Measurements from ENCODE around the gene GALNTL6. TPM values are rescaled to one million over a fixed set of nuclear protein-coding genes. Genes with fewer than 3 reads are reported as not detected.

GALNTL6 gene
- total and polyA plus RNA-seq, 2 experiments from 2014 or later: 0.38 to 0.40 TPM

DNA sequence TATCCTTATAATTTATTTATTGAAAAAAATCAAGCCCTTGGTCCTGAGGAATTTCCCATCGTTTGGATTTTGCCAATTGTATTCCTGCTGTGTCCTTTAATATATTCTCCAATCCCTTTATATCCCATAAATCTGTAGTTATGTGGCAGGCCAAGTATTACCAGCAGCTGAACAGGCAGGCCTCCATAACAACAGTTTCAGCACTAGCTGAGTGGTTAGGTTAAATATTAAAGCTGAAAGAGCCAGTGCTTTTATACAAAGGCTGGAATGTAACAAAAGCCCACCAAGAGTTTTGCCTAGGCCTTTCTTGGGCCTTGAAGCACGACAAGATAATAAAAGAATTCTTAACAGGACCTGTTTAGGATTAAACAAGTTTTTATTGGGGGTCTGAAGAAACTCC lies 988.8 kb downstream of the GALNTL6 start:
- no peak overlapping the region for H3K27ac Mint-ChIP-seq
- H3K4me3 Mint-ChIP-seq: no peak overlapping the region
- ATAC-seq (no peak), DNase-seq (ENCODE audit: low spot score) (no peak)
- Histone ChIP-seq H3K27me3 (ENCODE audit: insufficient read depth) (no peaks in the 10 kb centered on the region), H3K4me2 (no peak overlapping the region), H3K79me2 (replicated peaks; ENCODE audit: insufficient read depth) (no peaks in the 10 kb centered on the region), H3F3A (replicated peaks; ENCODE audit: low read depth) (no peaks in the 10 kb centered on the region), H3K27ac (ENCODE audit: low read depth) (no peak overlapping the region), H3K4me3 (no peak overlapping the region), H4K20me1 (replicated peaks; ENCODE audit: insufficient read depth) (no peaks in the 10 kb centered on the region), H2AFZ (no peak overlapping the region), H3K9me2 (ENCODE audit: insufficient read depth) (no peaks in the 10 kb centered on the region), H3K36me3 (ENCODE audit: insufficient read depth) (no peaks in the 10 kb centered on the region), H3K4me1 (ENCODE audit: insufficient read depth) (peaks cover 8% of the 10 kb centered on the region)
- H3K27me3 Mint-ChIP-seq (ENCODE audit: insufficient read depth, low read depth, poor library complexity): no peaks in the 10 kb centered on the region
- H3K36me3 Mint-ChIP-seq (ENCODE audit: low read depth): no peaks in the 10 kb centered on the region
- TF ChIP-seq, protein P1, sequence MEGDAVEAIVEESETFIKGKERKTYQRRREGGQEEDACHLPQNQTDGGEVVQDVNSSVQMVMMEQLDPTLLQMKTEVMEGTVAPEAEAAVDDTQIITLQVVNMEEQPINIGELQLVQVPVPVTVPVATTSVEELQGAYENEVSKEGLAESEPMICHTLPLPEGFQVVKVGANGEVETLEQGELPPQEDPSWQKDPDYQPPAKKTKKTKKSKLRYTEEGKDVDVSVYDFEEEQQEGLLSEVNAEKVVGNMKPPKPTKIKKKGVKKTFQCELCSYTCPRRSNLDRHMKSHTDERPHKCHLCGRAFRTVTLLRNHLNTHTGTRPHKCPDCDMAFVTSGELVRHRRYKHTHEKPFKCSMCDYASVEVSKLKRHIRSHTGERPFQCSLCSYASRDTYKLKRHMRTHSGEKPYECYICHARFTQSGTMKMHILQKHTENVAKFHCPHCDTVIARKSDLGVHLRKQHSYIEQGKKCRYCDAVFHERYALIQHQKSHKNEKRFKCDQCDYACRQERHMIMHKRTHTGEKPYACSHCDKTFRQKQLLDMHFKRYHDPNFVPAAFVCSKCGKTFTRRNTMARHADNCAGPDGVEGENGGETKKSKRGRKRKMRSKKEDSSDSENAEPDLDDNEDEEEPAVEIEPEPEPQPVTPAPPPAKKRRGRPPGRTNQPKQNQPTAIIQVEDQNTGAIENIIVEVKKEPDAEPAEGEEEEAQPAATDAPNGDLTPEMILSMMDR (conservative IDR thresholded peaks at IDR 0.05; ENCODE audit: low read depth in 2 of 2): no peak
- TF ChIP-seq, protein P2, sequence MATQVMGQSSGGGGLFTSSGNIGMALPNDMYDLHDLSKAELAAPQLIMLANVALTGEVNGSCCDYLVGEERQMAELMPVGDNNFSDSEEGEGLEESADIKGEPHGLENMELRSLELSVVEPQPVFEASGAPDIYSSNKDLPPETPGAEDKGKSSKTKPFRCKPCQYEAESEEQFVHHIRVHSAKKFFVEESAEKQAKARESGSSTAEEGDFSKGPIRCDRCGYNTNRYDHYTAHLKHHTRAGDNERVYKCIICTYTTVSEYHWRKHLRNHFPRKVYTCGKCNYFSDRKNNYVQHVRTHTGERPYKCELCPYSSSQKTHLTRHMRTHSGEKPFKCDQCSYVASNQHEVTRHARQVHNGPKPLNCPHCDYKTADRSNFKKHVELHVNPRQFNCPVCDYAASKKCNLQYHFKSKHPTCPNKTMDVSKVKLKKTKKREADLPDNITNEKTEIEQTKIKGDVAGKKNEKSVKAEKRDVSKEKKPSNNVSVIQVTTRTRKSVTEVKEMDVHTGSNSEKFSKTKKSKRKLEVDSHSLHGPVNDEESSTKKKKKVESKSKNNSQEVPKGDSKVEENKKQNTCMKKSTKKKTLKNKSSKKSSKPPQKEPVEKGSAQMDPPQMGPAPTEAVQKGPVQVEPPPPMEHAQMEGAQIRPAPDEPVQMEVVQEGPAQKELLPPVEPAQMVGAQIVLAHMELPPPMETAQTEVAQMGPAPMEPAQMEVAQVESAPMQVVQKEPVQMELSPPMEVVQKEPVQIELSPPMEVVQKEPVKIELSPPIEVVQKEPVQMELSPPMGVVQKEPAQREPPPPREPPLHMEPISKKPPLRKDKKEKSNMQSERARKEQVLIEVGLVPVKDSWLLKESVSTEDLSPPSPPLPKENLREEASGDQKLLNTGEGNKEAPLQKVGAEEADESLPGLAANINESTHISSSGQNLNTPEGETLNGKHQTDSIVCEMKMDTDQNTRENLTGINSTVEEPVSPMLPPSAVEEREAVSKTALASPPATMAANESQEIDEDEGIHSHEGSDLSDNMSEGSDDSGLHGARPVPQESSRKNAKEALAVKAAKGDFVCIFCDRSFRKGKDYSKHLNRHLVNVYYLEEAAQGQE (IDR thresholded peaks at IDR 0.05; ENCODE audit: unreplicated experiment): no peak
- TF ChIP-seq POLR2AphosphoS5 (IDR thresholded peaks at IDR 0.05; ENCODE audit: low read depth): no peak
- H3K4me1 Mint-ChIP-seq: peaks cover 5% of the 10 kb centered on the region; the same call in 2 of the 3 replicates
- H3K9me3 Mint-ChIP-seq: no peaks in the 10 kb centered on the region

DNA sequence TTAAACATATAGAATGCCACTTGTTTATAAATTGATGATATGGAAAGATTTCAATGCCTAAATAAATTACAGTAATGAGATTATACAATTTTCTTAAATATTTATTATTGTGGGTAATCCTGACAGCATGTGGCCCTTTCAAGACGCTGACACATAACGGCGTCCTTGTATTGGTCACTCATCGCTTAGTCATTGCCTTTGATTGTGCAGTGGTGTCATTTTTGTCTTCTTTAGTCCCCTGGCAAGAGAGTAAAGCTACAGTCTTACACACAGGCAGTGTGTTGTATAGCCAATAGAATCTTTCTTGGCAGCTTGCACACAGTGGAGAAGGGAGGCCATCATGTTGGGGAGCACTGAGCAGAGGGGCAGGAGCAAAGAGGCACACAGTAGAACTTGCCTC lies 993.6 kb downstream of the GALNTL6 start:
- peaks cover 4% of the 10 kb centered on the region for H3K27me3 Mint-ChIP-seq (ENCODE audit: insufficient read depth, low read depth, poor library complexity)
- no peak overlapping the region for H2AFZ ChIP-seq
- H3K27ac Mint-ChIP-seq: no peak overlapping the region
- H3F3A ChIP-seq (replicated peaks; ENCODE audit: low read depth): no peaks in the 10 kb centered on the region
- H3K36me3 ChIP-seq (ENCODE audit: insufficient read depth): no peaks in the 10 kb centered on the region
- H4K20me1 ChIP-seq (replicated peaks; ENCODE audit: insufficient read depth): no peaks in the 10 kb centered on the region
- no peaks in the 10 kb centered on the region for H3K36me3 Mint-ChIP-seq (ENCODE audit: low read depth)
- H3K4me1 ChIP-seq (ENCODE audit: insufficient read depth): peaks cover 25% of the 10 kb centered on the region
- H3K4me2 ChIP-seq: no peak overlapping the region
- H3K4me3 Mint-ChIP-seq: no peak overlapping the region
- H3K27me3 ChIP-seq (ENCODE audit: insufficient read depth): no peaks in the 10 kb centered on the region
- no peak overlapping the region for H3K27ac ChIP-seq (ENCODE audit: low read depth)
- DNase-seq (ENCODE audit: low spot score) (no peak), ATAC-seq (no peak)
- H3K9me3 Mint-ChIP-seq: no peaks in the 10 kb centered on the region
- H3K4me3 ChIP-seq: no peak overlapping the region
- H3K9me2 ChIP-seq (ENCODE audit: insufficient read depth): no peaks in the 10 kb centered on the region
- H3K4me1 Mint-ChIP-seq: peaks cover 31% of the 10 kb centered on the region
- no peaks in the 10 kb centered on the region for H3K79me2 ChIP-seq (replicated peaks; ENCODE audit: insufficient read depth)
- no peak for TF ChIP-seq ZNF331 (CRISPR knock-in tag; IDR thresholded peaks at IDR 0.05; ENCODE audit: low read depth)
- no peak for TF ChIP-seq CREB1 (CRISPR knock-in tag; IDR thresholded peaks at IDR 0.05; ENCODE audit: low read depth)
- TF ChIP-seq, protein P2 (IDR thresholded peaks at IDR 0.05; ENCODE audit: unreplicated experiment): no peak
- no peak for TF ChIP-seq STAT1 (IDR thresholded peaks at IDR 0.05; ENCODE audit: unreplicated experiment)
- TF ChIP-seq, protein P3, sequence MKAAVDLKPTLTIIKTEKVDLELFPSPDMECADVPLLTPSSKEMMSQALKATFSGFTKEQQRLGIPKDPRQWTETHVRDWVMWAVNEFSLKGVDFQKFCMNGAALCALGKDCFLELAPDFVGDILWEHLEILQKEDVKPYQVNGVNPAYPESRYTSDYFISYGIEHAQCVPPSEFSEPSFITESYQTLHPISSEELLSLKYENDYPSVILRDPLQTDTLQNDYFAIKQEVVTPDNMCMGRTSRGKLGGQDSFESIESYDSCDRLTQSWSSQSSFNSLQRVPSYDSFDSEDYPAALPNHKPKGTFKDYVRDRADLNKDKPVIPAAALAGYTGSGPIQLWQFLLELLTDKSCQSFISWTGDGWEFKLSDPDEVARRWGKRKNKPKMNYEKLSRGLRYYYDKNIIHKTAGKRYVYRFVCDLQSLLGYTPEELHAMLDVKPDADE (IDR thresholded peaks at IDR 0.05): no peak
- TF ChIP-seq EZH2phosphoT487 (IDR thresholded peaks at IDR 0.05; ENCODE audit: unreplicated experiment): no peak
- TF ChIP-seq, protein P1 (conservative IDR thresholded peaks at IDR 0.05; ENCODE audit: low read depth in 2 of 2): no peak
- no peak for TF ChIP-seq POLR2AphosphoS5 (IDR thresholded peaks at IDR 0.05; ENCODE audit: low read depth)
- TF ChIP-seq ZNF114 (CRISPR knock-in tag; IDR thresholded peaks at IDR 0.05): no peak
